GM12801 (cell line): ENCODE measurements around the gene CELSR3.

Experiments
- TF ChIP-seq, protein P1 (sequence below): IDR thresholded peaks from one replicate; pipeline ENCODE4 v1.5.1; 2011; ENCODE audit warnings: control low read depth; ENCODE audit not compliant: insufficient read length; ENCODE audit errors: extremely low read depth

Gene CELSR3

DNA sequence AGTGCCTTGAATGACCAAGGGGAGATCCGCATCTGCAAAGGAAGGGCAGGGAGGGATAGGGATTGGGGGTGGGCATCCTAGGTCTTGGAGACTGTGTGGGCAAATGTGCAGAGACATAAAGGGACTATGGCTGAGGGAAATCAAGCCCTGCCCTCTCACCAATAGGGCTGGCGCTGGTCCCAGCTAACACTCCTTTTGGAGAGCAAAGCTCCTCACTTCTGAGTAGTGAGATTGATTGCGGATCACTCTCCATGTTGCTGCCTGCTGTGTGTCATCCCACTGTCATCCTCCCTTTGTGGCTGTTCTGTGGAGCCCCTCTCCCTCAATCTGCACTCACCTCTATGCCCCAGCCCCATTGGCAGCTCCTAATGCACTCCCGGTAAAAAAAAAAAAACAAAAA lies 2.2 kb upstream of the CELSR3 start:
- TF ChIP-seq, protein P1, sequence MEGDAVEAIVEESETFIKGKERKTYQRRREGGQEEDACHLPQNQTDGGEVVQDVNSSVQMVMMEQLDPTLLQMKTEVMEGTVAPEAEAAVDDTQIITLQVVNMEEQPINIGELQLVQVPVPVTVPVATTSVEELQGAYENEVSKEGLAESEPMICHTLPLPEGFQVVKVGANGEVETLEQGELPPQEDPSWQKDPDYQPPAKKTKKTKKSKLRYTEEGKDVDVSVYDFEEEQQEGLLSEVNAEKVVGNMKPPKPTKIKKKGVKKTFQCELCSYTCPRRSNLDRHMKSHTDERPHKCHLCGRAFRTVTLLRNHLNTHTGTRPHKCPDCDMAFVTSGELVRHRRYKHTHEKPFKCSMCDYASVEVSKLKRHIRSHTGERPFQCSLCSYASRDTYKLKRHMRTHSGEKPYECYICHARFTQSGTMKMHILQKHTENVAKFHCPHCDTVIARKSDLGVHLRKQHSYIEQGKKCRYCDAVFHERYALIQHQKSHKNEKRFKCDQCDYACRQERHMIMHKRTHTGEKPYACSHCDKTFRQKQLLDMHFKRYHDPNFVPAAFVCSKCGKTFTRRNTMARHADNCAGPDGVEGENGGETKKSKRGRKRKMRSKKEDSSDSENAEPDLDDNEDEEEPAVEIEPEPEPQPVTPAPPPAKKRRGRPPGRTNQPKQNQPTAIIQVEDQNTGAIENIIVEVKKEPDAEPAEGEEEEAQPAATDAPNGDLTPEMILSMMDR, result no peak

DNA sequence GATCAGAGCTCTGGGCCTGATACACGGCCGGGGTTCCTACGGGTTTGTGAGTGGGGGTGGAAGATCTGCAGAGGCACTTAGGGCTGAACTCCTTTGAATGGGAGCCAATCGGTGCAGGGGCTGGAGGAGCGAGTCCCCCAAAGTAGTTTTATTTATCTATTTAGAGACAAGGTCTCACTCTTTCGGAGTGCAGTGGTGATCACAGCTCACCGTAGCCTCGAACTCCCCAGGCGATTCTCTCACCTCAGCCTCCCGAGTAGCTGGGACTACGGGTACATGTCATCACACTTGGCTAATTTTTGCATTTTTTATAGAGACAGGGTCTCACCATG lies 1.6 kb upstream of the CELSR3 start:
- TF ChIP-seq, protein P1, result no peak

DNA sequence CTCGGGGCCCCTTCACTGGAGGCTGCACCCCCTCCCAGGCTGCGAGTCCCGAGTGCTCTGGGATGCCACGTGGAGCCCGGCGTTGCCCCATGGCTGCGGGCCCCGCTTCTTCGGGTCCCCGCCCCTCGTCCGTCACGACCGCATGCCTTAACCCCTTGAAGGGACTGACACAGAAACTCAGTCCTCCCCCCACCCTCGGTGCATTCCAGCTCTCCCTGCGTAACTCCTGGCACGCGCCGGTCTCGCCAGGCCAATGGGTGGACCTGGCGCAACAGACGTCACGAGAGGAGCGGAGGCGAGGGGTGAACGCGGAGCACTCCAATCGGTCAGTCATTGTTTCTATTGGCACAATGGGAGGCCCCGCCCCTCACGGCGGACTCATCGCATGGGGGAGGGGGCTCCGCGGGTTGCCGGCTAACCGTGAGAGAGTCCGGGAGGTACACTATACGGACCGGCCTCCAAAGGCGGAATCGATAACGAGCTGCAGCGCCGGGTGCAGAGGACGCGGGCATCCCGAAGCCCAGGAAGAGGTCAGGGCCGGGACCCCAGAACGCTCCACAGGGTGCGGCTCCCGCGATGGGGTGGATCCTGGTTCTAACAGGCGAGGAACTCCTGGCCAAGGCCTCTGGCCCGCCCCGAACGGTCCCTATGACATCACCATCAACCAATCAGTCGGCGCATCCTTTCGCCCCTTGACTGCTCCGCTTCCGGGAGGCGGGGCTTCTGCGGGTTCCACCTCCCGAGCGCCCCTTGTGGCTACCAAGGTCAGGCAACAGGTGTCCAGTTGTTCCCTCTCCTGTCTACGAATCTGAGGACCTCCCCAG lies 1.0 kb upstream of the CELSR3 start:
- TF ChIP-seq, protein P1, result no peak

DNA sequence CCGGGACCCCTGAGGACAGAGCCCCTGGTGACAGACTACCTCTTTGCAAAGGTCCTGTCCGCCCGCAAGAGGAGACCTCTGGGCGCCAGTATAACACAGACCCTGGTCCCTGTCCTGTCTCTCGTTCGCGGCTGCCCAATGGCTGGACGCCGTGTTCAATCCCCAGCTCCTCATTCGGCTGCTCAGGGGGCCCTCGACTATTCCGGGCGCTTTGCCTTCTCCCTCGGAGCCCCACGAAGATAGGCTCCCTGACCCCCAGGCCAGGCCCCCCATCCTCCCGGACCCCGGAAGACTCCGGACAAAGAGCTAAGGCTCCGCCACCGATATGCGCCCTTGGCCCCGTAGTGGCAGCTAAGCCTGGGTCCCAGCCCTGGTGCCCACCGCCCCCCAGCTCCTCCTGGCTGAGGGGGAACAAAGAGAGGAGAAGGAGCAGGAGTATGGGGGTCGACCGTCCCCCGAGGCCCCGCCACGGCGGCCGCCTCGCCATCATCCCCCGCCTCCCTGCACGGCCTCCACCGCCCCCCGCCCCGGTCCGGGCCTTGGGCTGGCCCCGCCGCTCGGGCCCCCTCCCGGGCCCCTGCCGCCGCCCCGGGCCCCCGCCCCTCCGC lies 437 bp downstream of the CELSR3 start:
- TF ChIP-seq, protein P1, result no peak

DNA sequence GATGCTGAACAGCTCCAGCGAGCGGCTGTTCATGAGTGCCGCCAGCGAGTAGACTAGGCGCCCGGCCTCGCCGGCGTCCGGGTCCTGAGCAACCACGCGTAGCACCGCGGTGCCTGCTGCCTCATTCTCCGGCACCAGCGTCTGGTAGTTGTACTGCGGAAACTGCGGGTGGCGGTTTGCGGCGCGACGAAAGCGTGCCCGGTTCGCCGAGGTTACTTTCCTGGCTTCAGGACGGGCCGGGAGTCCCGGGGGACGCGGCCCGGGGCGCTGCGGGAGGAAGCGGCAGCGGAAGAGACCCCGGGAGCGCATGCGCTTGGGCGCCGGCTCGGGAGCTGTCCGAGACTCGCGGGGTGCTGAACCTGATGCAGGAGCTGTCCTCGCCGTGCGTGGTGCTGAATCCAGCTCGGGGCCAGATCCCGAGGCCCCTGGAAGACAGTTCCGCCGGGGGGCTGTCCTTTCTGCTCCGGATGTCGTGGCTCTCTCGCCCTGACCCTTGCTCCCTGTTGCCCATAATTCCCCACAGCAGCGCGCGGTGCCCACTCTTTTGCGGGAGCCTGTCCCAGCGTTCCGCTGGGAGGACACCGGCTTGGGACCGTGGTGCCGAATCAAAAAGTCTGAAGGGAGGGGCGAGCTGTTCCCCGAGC lies 1.1 kb downstream of the CELSR3 start:
- TF ChIP-seq, protein P1, result no peak

DNA sequence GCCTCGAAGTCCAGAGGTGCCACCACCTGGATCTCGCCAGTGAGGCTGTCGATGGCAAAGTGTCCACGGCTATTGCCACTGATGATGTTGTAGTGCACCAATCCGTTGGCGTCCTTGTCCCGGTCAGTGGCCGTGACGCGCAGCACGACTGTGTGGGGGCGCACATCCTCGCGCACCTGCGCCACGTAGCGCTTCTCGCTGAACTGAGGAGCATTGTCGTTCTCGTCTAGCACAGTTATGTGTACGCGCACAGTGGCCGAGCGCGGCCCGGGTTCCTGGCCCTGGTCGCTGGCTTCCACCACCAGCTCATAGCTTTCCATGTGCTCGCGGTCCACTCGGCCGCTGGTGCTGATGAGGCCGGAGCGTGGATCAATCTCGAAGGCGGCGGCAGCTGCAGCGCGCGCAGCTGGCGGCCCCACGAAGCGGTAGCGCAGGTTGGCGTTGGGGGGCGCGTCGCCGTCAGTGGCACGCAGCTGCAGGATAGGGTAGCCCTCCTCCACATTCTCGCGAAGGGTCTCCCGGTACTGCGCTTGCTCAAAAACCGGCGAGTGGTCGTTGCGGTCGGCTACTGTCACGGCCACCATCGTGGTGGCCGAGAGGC lies 1.8 kb downstream of the CELSR3 start:
- TF ChIP-seq, protein P1, result no peak

DNA sequence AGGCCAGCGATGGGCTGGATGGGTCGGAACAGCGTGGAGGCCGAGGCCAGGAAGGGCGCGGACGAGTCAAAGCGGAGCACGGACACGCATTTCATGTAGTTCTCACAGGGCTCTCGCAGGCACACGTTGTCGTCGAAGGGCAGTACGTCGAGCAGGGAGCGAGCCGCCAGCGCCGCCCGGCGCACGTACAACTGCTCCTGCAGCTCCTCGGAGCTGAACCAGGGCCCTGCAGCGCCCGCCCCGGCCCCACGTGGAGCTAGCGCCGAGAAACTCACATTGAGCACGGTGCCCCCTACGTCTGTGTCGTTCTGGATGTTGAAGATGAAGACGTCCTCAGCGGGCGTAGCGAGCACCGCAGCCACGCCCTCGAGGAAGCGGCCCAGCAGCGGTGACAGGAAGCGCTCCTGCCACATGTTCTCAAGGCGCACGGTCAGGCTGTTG lies 5.8 kb downstream of the CELSR3 start:
- TF ChIP-seq, protein P1, result no peak
